A673 (cell line): Measurements from ENCODE around the gene PKP1.

Experiments used
- CTCF ChIP-seq: fragments of 300-800, 200-600 bp; sonication (generic); conservative IDR thresholded peaks from 2 replicates; pipeline ENCODE4 v1.5.1; 2017; ENCODE audit warnings: low read depth, mild to moderate bottlenecking, antibody characterized with exemption, low read length, moderate library complexity, mixed read lengths
- EZH2 ChIP-seq: fragments of 200-600 bp; sonication (generic); IDR thresholded peaks from 2 replicates; pipeline ENCODE4 v1.6.1; 2017; ENCODE audit warnings: borderline replicate concordance, low read depth, mild to moderate bottlenecking, mixed read lengths, antibody characterized with exemption, low read length; ENCODE audit not compliant: poor library complexity, severe bottlenecking

GRCh38 chr1:201295861-201296260 lies 12.6 kb downstream of the PKP1 start:
- TF ChIP-seq CTCF: no peak
- no peak for TF ChIP-seq EZH2
